ENCODE measurements around the gene PRRG1. TPM values are rescaled to one million over a fixed set of nuclear protein-coding genes. Genes with fewer than 3 reads are reported as not detected.
"Not testable (repeated sequence)": the region's sequence is repeated elsewhere in the genome, so short reads cannot be mapped to it uniquely, and the experiment has no call there.

Gene PRRG1
- polyA plus RNA-seq, 2 donors, result 1.8 to 1.9 TPM

DNA sequence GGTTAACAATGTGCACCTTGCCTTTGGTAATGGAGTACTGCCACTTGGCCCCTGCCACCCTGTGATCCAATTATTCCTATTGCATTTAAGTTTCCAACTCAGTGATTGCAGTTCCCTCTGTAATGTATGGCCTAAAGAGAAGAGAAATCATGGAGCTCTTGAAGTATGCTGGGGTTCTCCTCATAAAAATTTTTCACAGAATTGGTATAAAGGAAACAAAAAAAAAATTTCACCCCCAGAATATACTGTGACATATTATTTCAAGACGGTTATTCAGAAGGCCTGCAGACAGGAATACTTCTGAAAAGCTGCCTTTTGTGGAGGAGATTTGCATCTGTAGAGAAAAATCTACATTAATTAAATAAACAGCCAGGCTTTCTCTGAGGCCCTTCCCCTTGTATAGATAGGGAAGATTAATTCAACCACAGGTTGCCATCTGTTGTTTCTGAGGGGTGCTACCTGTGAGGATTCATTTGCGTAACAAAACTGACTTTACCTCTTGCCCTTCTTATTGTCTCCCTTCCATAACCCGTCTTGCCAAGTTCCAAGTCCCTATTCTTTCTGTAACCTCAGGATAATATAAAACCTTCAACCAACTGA is 127.5 kb downstream of the PRRG1 start:
- no peaks in the 10 kb centered on the region for H3K9me3 ChIP-seq (ENCODE audit: control insufficient read depth in 2 of 2, insufficient read depth in 1 of 2, low read depth in 1 of 2, low read length in 1 of 2)
- H3K4me1 ChIP-seq (ENCODE audit: control insufficient read depth in 2 of 2, insufficient read depth in 2 of 2, low read length in 1 of 2), result no peaks in the 10 kb centered on the region
- no peaks in the 10 kb centered on the region for H3K36me3 ChIP-seq (ENCODE audit: control insufficient read depth in 2 of 2, insufficient read depth in 2 of 2, low read length in 1 of 2)
- WGBS, 2 donors, result 63 to 70% methylated on average over 3 of the region's 3 CpGs
- H3K27ac ChIP-seq (ENCODE audit: low read depth in 2 of 2, low read length in 1 of 2), result no peak overlapping the region
- no peaks in the 10 kb centered on the region for H3K27me3 ChIP-seq (ENCODE audit: control insufficient read depth in 1 of 2, insufficient read depth in 2 of 2, low read length in 2 of 2)
- no peak overlapping the region for H3K4me3 ChIP-seq (ENCODE audit: low read depth in 1 of 2, low read length in 2 of 2)

DNA sequence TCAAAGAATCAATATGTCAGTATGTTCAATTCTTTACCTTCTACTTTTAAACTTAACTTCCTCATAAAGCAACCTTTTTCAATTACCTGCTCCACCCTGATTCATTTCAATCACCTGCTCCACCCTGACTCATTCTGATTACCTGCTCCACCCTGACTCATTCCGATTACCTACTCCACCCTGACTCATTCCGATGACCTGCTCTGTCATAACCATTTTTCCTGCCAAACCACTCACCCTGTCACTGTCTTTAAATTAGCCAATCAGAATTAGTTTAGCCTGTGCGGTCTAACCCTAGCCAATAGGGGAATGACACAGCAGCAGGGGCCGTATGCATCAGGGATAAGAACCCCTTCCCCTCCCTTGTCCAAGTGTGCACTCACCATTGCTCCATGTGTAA is 135.2 kb downstream of the PRRG1 start:
- H3K27ac ChIP-seq (ENCODE audit: low read depth in 2 of 2, low read length in 1 of 2); H3K4me3 ChIP-seq (ENCODE audit: low read depth in 1 of 2, low read length in 2 of 2); H3K9me3 ChIP-seq (ENCODE audit: control insufficient read depth in 2 of 2, insufficient read depth in 1 of 2, low read depth in 1 of 2, low read length in 1 of 2); H3K4me1 ChIP-seq (ENCODE audit: control insufficient read depth in 2 of 2, insufficient read depth in 2 of 2, low read length in 1 of 2); H3K27me3 ChIP-seq (ENCODE audit: control insufficient read depth in 1 of 2, insufficient read depth in 2 of 2, low read length in 2 of 2); H3K36me3 ChIP-seq (ENCODE audit: control insufficient read depth in 2 of 2, insufficient read depth in 2 of 2, low read length in 1 of 2): not testable (repeated sequence)
- WGBS, 2 donors, result 55 to 69% methylated on average over 4 of the region's 4 CpGs

DNA sequence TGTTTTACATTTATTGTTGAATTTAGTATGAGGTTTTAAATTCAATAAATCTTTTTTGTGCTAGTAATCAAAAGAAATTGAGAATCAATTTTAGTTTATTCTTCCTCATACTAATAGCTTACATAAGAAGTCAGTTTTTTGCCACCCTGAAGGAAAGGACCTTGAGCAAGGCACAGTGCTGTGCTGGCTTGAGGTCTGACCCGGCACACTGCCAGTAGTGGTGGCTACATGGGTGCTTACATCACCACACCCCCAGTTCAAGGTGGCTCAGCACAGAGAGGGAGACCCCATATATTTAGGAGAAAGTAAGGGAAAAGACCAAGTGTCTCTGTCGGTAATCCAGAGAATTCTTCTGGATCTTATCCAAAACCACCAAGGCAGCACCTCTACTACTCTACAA is 136.3 kb downstream of the PRRG1 start:
- Histone ChIP-seq H3K4me1 (ENCODE audit: control insufficient read depth in 2 of 2, insufficient read depth in 2 of 2, low read length in 1 of 2) (no peaks in the 10 kb centered on the region), H3K9me3 (ENCODE audit: control insufficient read depth in 2 of 2, insufficient read depth in 1 of 2, low read depth in 1 of 2, low read length in 1 of 2) (no peaks in the 10 kb centered on the region), H3K27me3 (ENCODE audit: control insufficient read depth in 1 of 2, insufficient read depth in 2 of 2, low read length in 2 of 2) (no peaks in the 10 kb centered on the region), H3K4me3 (ENCODE audit: low read depth in 1 of 2, low read length in 2 of 2) (no peak overlapping the region), H3K36me3 (ENCODE audit: control insufficient read depth in 2 of 2, insufficient read depth in 2 of 2, low read length in 1 of 2) (no peaks in the 10 kb centered on the region), H3K27ac (ENCODE audit: low read depth in 2 of 2, low read length in 1 of 2) (no peak overlapping the region)
- WGBS, 2 donors, result 82 to 89% methylated on average over 2 of the region's 2 CpGs

DNA sequence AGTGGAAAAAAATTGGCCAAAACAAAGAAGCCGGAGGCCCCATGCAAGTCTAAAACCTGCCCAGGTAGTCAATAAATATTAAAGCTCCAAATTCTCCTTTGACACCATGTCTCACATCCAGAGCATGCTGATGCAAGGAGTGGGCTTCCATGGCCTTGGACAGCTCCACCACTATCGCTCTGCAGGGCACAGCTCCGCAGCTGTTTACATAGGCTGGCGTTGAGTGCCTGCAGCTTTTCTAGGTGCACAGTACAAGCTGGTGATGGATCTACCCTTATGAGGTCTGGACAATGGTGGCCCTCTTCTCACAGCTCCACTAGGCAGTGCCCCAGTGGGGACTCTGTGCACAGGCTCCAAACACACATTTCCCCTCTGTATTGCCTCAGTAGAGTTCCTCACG is 138.1 kb downstream of the PRRG1 start:
- Histone ChIP-seq H3K36me3 (ENCODE audit: control insufficient read depth in 2 of 2, insufficient read depth in 2 of 2, low read length in 1 of 2) (no peaks in the 10 kb centered on the region), H3K27me3 (ENCODE audit: control insufficient read depth in 1 of 2, insufficient read depth in 2 of 2, low read length in 2 of 2) (no peaks in the 10 kb centered on the region), H3K4me3 (ENCODE audit: low read depth in 1 of 2, low read length in 2 of 2) (no peak overlapping the region), H3K4me1 (ENCODE audit: control insufficient read depth in 2 of 2, insufficient read depth in 2 of 2, low read length in 1 of 2) (no peaks in the 10 kb centered on the region), H3K27ac (ENCODE audit: low read depth in 2 of 2, low read length in 1 of 2) (no peak overlapping the region), H3K9me3 (ENCODE audit: control insufficient read depth in 2 of 2, insufficient read depth in 1 of 2, low read depth in 1 of 2, low read length in 1 of 2) (no peaks in the 10 kb centered on the region)
- WGBS, 2 donors, result 84 to 89% methylated on average over 5 of the region's 5 CpGs

DNA sequence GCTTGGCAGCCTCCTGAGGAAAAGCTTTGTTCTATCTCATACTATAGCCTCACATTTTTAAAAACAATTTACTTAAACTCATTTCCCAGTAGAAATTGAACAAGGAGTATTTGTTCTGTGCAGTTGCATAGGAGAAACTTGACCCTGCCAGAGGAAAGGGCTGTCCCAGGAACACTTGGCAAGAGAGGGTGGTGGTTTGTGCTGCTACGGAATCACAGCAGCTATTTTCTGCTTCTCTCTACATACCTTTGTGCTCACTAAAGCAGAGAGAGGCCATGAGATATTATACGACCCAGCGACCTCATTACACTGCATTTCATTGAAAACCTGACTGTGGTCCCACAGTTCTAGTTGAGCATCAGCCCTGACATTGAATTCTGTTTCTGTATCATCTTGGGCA is 139.2 kb downstream of the PRRG1 start:
- no peaks in the 10 kb centered on the region for H3K36me3 ChIP-seq (ENCODE audit: control insufficient read depth in 2 of 2, insufficient read depth in 2 of 2, low read length in 1 of 2)
- no peak overlapping the region for H3K27ac ChIP-seq (ENCODE audit: low read depth in 2 of 2, low read length in 1 of 2)
- H3K4me3 ChIP-seq (ENCODE audit: low read depth in 1 of 2, low read length in 2 of 2), result no peak overlapping the region
- WGBS, 2 donors, result 85 to 88% methylated on average over 3 of the region's 3 CpGs
- no peaks in the 10 kb centered on the region for H3K9me3 ChIP-seq (ENCODE audit: control insufficient read depth in 2 of 2, insufficient read depth in 1 of 2, low read depth in 1 of 2, low read length in 1 of 2)
- H3K27me3 ChIP-seq (ENCODE audit: control insufficient read depth in 1 of 2, insufficient read depth in 2 of 2, low read length in 2 of 2), result no peaks in the 10 kb centered on the region
- H3K4me1 ChIP-seq (ENCODE audit: control insufficient read depth in 2 of 2, insufficient read depth in 2 of 2, low read length in 1 of 2), result no peaks in the 10 kb centered on the region

DNA sequence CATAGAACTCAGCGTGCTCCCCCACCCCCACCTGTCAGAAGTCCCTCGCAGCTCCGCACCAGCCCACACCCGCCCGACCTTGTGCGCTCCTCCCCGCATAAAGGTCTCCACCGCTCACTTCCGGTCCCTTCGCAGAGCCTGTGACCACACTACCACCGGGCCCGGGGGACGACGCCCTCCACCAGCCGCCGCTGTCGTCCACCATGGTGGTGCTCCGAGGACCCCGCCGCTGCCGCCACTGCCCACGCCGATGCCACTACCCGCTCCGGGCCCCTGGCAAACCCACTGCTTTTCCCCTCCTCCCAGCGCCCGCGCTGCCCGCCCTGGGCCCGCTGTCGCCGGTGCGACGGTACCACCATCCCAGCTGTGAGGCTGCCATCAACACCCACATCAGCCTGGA is 142.5 kb downstream of the PRRG1 start:
- no peaks in the 10 kb centered on the region for H3K9me3 ChIP-seq (ENCODE audit: control insufficient read depth in 2 of 2, insufficient read depth in 1 of 2, low read depth in 1 of 2, low read length in 1 of 2)
- H3K4me3 ChIP-seq (ENCODE audit: low read depth in 1 of 2, low read length in 2 of 2), result no peak overlapping the region
- 93 to 97% methylated on average over 21 to 33 of the region's 34 CpGs for WGBS, 2 donors
- H3K36me3 ChIP-seq (ENCODE audit: control insufficient read depth in 2 of 2, insufficient read depth in 2 of 2, low read length in 1 of 2), result no peaks in the 10 kb centered on the region
- no peak overlapping the region for H3K27ac ChIP-seq (ENCODE audit: low read depth in 2 of 2, low read length in 1 of 2)
- H3K27me3 ChIP-seq (ENCODE audit: control insufficient read depth in 1 of 2, insufficient read depth in 2 of 2, low read length in 2 of 2), result no peaks in the 10 kb centered on the region
- H3K4me1 ChIP-seq (ENCODE audit: control insufficient read depth in 2 of 2, insufficient read depth in 2 of 2, low read length in 1 of 2), result no peaks in the 10 kb centered on the region

DNA sequence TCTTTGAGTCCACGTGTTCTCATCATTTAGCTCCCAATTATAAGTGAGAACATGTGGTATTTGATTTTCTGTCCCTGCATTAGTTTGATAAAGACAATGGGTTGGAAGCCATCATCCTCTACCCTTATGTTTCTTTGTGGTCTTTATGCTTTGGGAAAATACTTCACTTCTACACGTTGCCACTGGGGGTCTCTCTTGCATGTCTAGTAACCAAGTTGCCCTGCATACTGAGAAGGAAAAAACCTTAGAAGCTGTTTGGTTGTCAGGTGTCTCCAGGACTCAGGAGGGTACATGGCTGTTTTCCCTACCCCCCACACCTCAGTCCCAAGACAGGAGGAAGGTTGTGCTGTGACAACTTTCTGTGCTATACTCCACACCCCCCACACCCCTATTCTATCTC is 146.6 kb downstream of the PRRG1 start:
- 10 to 17% methylated on average over 2 of the region's 2 CpGs for WGBS, 2 donors
- not testable (repeated sequence) for H3K27ac ChIP-seq (ENCODE audit: low read depth in 2 of 2, low read length in 1 of 2); H3K4me1 ChIP-seq (ENCODE audit: control insufficient read depth in 2 of 2, insufficient read depth in 2 of 2, low read length in 1 of 2); H3K27me3 ChIP-seq (ENCODE audit: control insufficient read depth in 1 of 2, insufficient read depth in 2 of 2, low read length in 2 of 2); H3K36me3 ChIP-seq (ENCODE audit: control insufficient read depth in 2 of 2, insufficient read depth in 2 of 2, low read length in 1 of 2); H3K9me3 ChIP-seq (ENCODE audit: control insufficient read depth in 2 of 2, insufficient read depth in 1 of 2, low read depth in 1 of 2, low read length in 1 of 2); H3K4me3 ChIP-seq (ENCODE audit: low read depth in 1 of 2, low read length in 2 of 2)

DNA sequence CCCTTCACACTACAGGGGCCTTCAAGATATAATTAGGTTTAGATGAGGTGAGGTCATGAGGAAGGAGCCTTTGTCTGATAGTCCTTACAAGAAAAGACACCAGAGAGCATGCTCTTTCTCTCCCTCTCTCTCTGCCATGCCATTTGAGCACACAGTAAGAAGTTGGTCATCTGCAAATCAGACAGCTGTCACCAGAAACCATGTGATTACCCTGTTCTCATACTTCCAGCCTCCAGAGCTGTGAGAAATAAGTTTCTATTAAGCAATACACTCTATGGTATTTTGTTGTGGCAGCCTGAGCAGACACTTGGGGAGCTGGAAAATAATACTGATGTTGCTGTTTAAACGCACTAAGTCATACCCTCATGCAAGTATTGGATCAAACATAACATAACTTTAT is 148.0 kb downstream of the PRRG1 start:
- WGBS, 2 donors, result 75 to 100% methylated on average over 1 of the region's 1 CpG
- H3K27me3 ChIP-seq (ENCODE audit: control insufficient read depth in 1 of 2, insufficient read depth in 2 of 2, low read length in 2 of 2); H3K4me3 ChIP-seq (ENCODE audit: low read depth in 1 of 2, low read length in 2 of 2); H3K36me3 ChIP-seq (ENCODE audit: control insufficient read depth in 2 of 2, insufficient read depth in 2 of 2, low read length in 1 of 2); H3K27ac ChIP-seq (ENCODE audit: low read depth in 2 of 2, low read length in 1 of 2); H3K4me1 ChIP-seq (ENCODE audit: control insufficient read depth in 2 of 2, insufficient read depth in 2 of 2, low read length in 1 of 2); H3K9me3 ChIP-seq (ENCODE audit: control insufficient read depth in 2 of 2, insufficient read depth in 1 of 2, low read depth in 1 of 2, low read length in 1 of 2): not testable (repeated sequence)

DNA sequence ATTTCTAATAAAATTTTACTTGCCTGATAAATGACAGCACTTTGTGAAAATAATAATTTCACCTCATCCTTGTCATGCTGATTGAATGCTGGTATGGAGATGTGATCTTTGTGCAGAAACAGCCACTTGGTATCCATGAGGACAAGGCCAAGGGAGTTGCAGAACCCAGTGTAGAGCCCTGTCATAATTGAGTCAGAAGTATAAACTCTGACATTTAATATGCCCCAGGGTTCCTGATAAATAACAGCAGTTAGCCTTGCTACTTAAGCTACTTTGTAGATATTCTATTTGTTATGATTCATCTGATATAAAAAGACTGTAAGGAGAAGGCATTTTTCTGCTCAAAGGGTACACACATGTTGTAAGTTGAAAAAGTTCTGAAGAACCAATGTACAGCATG is 149.2 kb downstream of the PRRG1 start:
- not testable (repeated sequence) for H3K36me3 ChIP-seq (ENCODE audit: control insufficient read depth in 2 of 2, insufficient read depth in 2 of 2, low read length in 1 of 2); H3K27me3 ChIP-seq (ENCODE audit: control insufficient read depth in 1 of 2, insufficient read depth in 2 of 2, low read length in 2 of 2); H3K9me3 ChIP-seq (ENCODE audit: control insufficient read depth in 2 of 2, insufficient read depth in 1 of 2, low read depth in 1 of 2, low read length in 1 of 2); H3K4me1 ChIP-seq (ENCODE audit: control insufficient read depth in 2 of 2, insufficient read depth in 2 of 2, low read length in 1 of 2); H3K4me3 ChIP-seq (ENCODE audit: low read depth in 1 of 2, low read length in 2 of 2); H3K27ac ChIP-seq (ENCODE audit: low read depth in 2 of 2, low read length in 1 of 2)

DNA sequence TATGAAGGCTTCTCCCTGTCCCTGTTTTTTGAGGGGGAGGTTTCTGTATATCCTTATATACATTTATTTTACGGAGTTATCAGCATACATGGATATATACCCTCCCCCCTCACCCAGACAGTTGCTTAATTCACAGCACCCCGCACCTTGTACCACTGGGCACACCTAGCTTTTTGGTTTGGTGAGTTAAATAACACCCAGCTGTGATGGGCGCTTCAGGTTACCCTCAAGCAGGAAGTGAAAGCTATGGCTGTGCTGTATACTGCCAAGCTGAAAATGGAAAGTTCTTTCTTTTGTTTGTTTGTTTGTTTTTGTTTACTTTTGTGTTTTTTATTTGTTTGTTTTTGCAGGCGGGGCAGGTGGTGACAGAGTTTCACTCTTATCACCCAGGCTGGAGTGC is 150.5 kb downstream of the PRRG1 start:
- not testable (repeated sequence) for H3K9me3 ChIP-seq (ENCODE audit: control insufficient read depth in 2 of 2, insufficient read depth in 1 of 2, low read depth in 1 of 2, low read length in 1 of 2); H3K4me1 ChIP-seq (ENCODE audit: control insufficient read depth in 2 of 2, insufficient read depth in 2 of 2, low read length in 1 of 2); H3K27me3 ChIP-seq (ENCODE audit: control insufficient read depth in 1 of 2, insufficient read depth in 2 of 2, low read length in 2 of 2); H3K4me3 ChIP-seq (ENCODE audit: low read depth in 1 of 2, low read length in 2 of 2); H3K36me3 ChIP-seq (ENCODE audit: control insufficient read depth in 2 of 2, insufficient read depth in 2 of 2, low read length in 1 of 2); H3K27ac ChIP-seq (ENCODE audit: low read depth in 2 of 2, low read length in 1 of 2)
- WGBS, 2 donors, result 75 to 87% methylated on average over 4 of the region's 4 CpGs
